Thyroid gland (tissue), 4 donors: ENCODE data around the gene ACSF3. TPM values are rescaled to one million over a fixed set of nuclear protein-coding genes. Genes with fewer than 3 reads are reported as not detected.

Source experiments
- DNase-seq, 2 donors: peaks; one replicate each; pipeline ENCODE4 v3.0.0-alpha.2; 2019
- H3K27ac ChIP-seq, 3 donors: fragments of 200-600 bp; sonication (generic); 1 replicate in 2 of 3; 2 replicates in 1 of 3; pipeline ENCODE4 v1.5.1; 2016 to 2019; ENCODE audit warnings: mild to moderate bottlenecking in 1 of 3, moderate library complexity in 1 of 3
- H3K27me3 ChIP-seq: fragments of 200-600 bp; sonication (generic); one replicate; pipeline ENCODE4 v1.5.1; 2019
- H3K36me3 ChIP-seq, 2 donors: fragments of 200-600 bp; sonication (generic); one replicate each; pipeline ENCODE4 v1.5.1; 2016 to 2019
- H3K4me1 ChIP-seq, 2 donors: fragments of 200-600 bp; sonication (generic); one replicate each; pipeline ENCODE4 v1.5.1; 2017 to 2019
- H3K4me3 ChIP-seq, 3 donors: fragments of 200-600 bp; sonication (generic); replicated peaks in 1 of 3; 1 replicate in 2 of 3; 2 replicates in 1 of 3; pipeline ENCODE4 v1.5.1; 2016; ENCODE audit warnings: mild to moderate bottlenecking in 1 of 3
- H3K9me3 ChIP-seq: fragments of 200-600 bp; sonication (generic); one replicate; pipeline ENCODE4 v1.5.1; 2017
- CTCF ChIP-seq, 6 experiments: fragments of 200-600 bp in 3 of 6; fragments of 450-650 bp in 3 of 6; sonication (generic) in 3 of 6; IDR thresholded peaks; one replicate each; pipeline ENCODE4 v1.5.1; 2016 to 2019; ENCODE audit warnings: antibody characterized with exemption in 6 of 6, mild to moderate bottlenecking in 2 of 6, inconsistent platforms in 1 of 6, moderate library complexity in 1 of 6
- POLR2A ChIP-seq, 2 donors: fragments of 450-650 bp; IDR thresholded peaks; one replicate each; pipeline ENCODE4 v1.6.1; 2017; ENCODE audit warnings: antibody characterized with exemption in 2 of 2, mild to moderate bottlenecking in 2 of 2, moderate library complexity in 1 of 2
- WGBS, 2 donors: methylation state at CpG; one replicate each; pipeline ENCODE4 v1.1.5; 2017; 5-methylcytosine and 5-hydroxymethylcytosine counted together
- intact Hi-C: fragments of 100-400 bp; cut with DNase I; formaldehyde crosslinking; loops from one replicate; pipeline ENCODE4 v1.15.1; 2023
- total RNA-seq, 4 donors: library from RNA; depleted of rRNA; stranded (reverse); fragments of >200 nt; gene quantifications; one replicate each; pipeline ENCODE4 v1.2.3, GENCODE V29; 2016

Gene ACSF3
- total RNA-seq, 4 donors from 2014 or later, result 30.1 to 51.2 (median 33.4) TPM

GRCh38 chr16:89077076-89077475 lies 16.6 kb upstream of the ACSF3 start:
- Histone ChIP-seq H3K36me3 (no peaks in the 10 kb centered on the region), H3K4me3 (no peak overlapping the region), H3K27ac (no peak overlapping the region), H3K27me3 (no peaks in the 10 kb centered on the region), H3K9me3 (no peaks in the 10 kb centered on the region), H3K4me1 (no peaks in the 10 kb centered on the region)
- no peak for TF ChIP-seq POLR2A (IDR thresholded peaks at IDR 0.05)
- no peak for TF ChIP-seq CTCF (IDR thresholded peaks at IDR 0.05)
- WGBS, 2 donors, result 85 to 88% methylated on average over 16 of the region's 16 CpGs
- intact Hi-C loops, result no loop called here
- no peak for DNase-seq

- H3K36me3 ChIP-seq, result no peaks in the 10 kb centered on the region
- WGBS, 2 donors, result 60 to 80% methylated on average over 8 of the region's 8 CpGs
- TF ChIP-seq POLR2A (IDR thresholded peaks at IDR 0.05) (no peak), CTCF (IDR thresholded peaks at IDR 0.05) (no peak)
- no peaks in the 10 kb centered on the region for H3K9me3 ChIP-seq
- no peaks in the 10 kb centered on the region for H3K4me1 ChIP-seq
- H3K27ac ChIP-seq, result no peak overlapping the region
- intact Hi-C loops, result no loop called here
- H3K27me3 ChIP-seq, result no peaks in the 10 kb centered on the region
- DNase-seq, result no peak
- H3K4me3 ChIP-seq, result no peak overlapping the region
These were observed 15.5 kb upstream of the ACSF3 start for GRCh38 chr16:89078172-89078571.

GRCh38 chr16:89079434-89079980 lies 14.1 kb upstream of the ACSF3 start:
- no peak for DNase-seq
- Histone ChIP-seq H3K4me1 (no peaks in the 10 kb centered on the region), H3K4me3 (no peak overlapping the region), H3K27ac (no peak overlapping the region), H3K9me3 (no peaks in the 10 kb centered on the region), H3K27me3 (no peaks in the 10 kb centered on the region), H3K36me3 (no peaks in the 10 kb centered on the region)
- WGBS, 2 donors, result 82 to 90% methylated on average over 5 to 11 of the region's 19 CpGs
- intact Hi-C loops, result no loop called here
- TF ChIP-seq POLR2A (IDR thresholded peaks at IDR 0.05) (no peak), CTCF (IDR thresholded peaks at IDR 0.05) (no peak)

GRCh38 chr16:89080196-89080853 lies 13.3 kb upstream of the ACSF3 start:
- Histone ChIP-seq H3K4me3 (no peak overlapping the region), H3K27ac (no peak overlapping the region), H3K27me3 (no peaks in the 10 kb centered on the region), H3K36me3 (no peaks in the 10 kb centered on the region), H3K9me3 (no peaks in the 10 kb centered on the region), H3K4me1 (no peaks in the 10 kb centered on the region)
- TF ChIP-seq CTCF (IDR thresholded peaks at IDR 0.05), result no peak
- no peak for TF ChIP-seq POLR2A (IDR thresholded peaks at IDR 0.05)
- no peak for DNase-seq
- 90% methylated on average over 17 to 18 of the region's 33 CpGs for WGBS, 2 donors
- intact Hi-C loops, result no loop called here

GRCh38 chr16:89081556-89081955 lies 12.1 kb upstream of the ACSF3 start:
- H3K27ac ChIP-seq, result no peak overlapping the region
- no peak overlapping the region for H3K4me3 ChIP-seq
- no peaks in the 10 kb centered on the region for H3K9me3 ChIP-seq
- no peaks in the 10 kb centered on the region for H3K4me1 ChIP-seq
- no peaks in the 10 kb centered on the region for H3K27me3 ChIP-seq
- no peaks in the 10 kb centered on the region for H3K36me3 ChIP-seq
- DNase-seq, result no peak
- intact Hi-C loops, result no loop called here
- TF ChIP-seq CTCF (IDR thresholded peaks at IDR 0.05) (no peak), POLR2A (IDR thresholded peaks at IDR 0.05) (no peak)
- 90 to 92% methylated on average over 13 of the region's 13 CpGs for WGBS, 2 donors
